Right renal cortex interstitium (tissue), 3 donors: ENCODE data around the gene PDP2. TPM values are rescaled to one million over a fixed set of nuclear protein-coding genes. Genes with fewer than 3 reads are reported as not detected.
"Not testable (repeated sequence)": the region's sequence is repeated elsewhere in the genome, so short reads cannot be mapped to it uniquely, and the experiment has no call there.

Experiments
- DNase-seq, 3 donors: peaks; one replicate each; pipeline ENCODE4 v3.0.0-alpha.2; 2013; ENCODE audit warnings: low read depth in 3 of 3, low spot score in 2 of 3
- polyA plus RNA-seq, 3 donors: library from polyadenylated mRNA; unstranded; fragments of 120-200 nt; gene quantifications; one replicate each; pipeline ENCODE4 v1.2.1, GENCODE V29; 2013; ENCODE audit not compliant: insufficient read length in 3 of 3

Gene PDP2
- polyA plus RNA-seq, 3 donors = 12.3 to 12.9 (median 12.7) TPM

- no peak for DNase-seq
Measured at GRCh38 chr16:66851166-66851964, 28.9 kb upstream of the PDP2 start.

- DNase-seq = no peak
Measured at GRCh38 chr16:66853261-66854139, 26.8 kb upstream of the PDP2 start.

- DNase-seq = no peak
Measured at GRCh38 chr16:66856184-66856730, 24.1 kb upstream of the PDP2 start.

GRCh38 chr16:66856801-66857200 is 23.5 kb upstream of the PDP2 start:
- DNase-seq = no peak

- no peak for DNase-seq
Measured at GRCh38 chr16:66857437-66857836, 22.9 kb upstream of the PDP2 start.

GRCh38 chr16:66858740-66859396 is 21.4 kb upstream of the PDP2 start:
- no peak for DNase-seq

GRCh38 chr16:66859397-66860068 is 20.8 kb upstream of the PDP2 start:
- no peak for DNase-seq

GRCh38 chr16:66862023-66862520 is 18.2 kb upstream of the PDP2 start:
- no peak for DNase-seq

- DNase-seq = no peak
Measured at GRCh38 chr16:66863707-66864106, 16.6 kb upstream of the PDP2 start.

GRCh38 chr16:66869424-66869823 is 10.9 kb upstream of the PDP2 start:
- no peak for DNase-seq

GRCh38 chr16:66871363-66871762 is 9.0 kb upstream of the PDP2 start:
- DNase-seq = not testable (repeated sequence)

GRCh38 chr16:66871840-66872239 is 8.5 kb upstream of the PDP2 start:
- DNase-seq = no peak

- DNase-seq = no peak
Measured at GRCh38 chr16:66872559-66872942, 7.8 kb upstream of the PDP2 start.

- DNase-seq = peak in 2 of 3 donors; percentile 50 to 59
Measured at GRCh38 chr16:66872943-66873684, 7.2 kb upstream of the PDP2 start.

- DNase-seq = no peak
Measured at GRCh38 chr16:66873685-66874055, 6.6 kb upstream of the PDP2 start.

GRCh38 chr16:66874079-66874775 is 6.1 kb upstream of the PDP2 start:
- DNase-seq = no peak

- DNase-seq = no peak
Measured at GRCh38 chr16:66878067-66878466, 2.2 kb upstream of the PDP2 start.

- DNase-seq = no peak
Measured at GRCh38 chr16:66881014-66881417, 701 bp downstream of the PDP2 start.

- no peak for DNase-seq
Measured at GRCh38 chr16:66881560-66881959, 1.2 kb downstream of the PDP2 start.
